ENCODE results near the gene ACSM6.

- TF ChIP-seq, protein P1, sequence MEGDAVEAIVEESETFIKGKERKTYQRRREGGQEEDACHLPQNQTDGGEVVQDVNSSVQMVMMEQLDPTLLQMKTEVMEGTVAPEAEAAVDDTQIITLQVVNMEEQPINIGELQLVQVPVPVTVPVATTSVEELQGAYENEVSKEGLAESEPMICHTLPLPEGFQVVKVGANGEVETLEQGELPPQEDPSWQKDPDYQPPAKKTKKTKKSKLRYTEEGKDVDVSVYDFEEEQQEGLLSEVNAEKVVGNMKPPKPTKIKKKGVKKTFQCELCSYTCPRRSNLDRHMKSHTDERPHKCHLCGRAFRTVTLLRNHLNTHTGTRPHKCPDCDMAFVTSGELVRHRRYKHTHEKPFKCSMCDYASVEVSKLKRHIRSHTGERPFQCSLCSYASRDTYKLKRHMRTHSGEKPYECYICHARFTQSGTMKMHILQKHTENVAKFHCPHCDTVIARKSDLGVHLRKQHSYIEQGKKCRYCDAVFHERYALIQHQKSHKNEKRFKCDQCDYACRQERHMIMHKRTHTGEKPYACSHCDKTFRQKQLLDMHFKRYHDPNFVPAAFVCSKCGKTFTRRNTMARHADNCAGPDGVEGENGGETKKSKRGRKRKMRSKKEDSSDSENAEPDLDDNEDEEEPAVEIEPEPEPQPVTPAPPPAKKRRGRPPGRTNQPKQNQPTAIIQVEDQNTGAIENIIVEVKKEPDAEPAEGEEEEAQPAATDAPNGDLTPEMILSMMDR (IDR thresholded peaks at IDR 0.05; ENCODE audit: poor library complexity) = no peak
- no peak for TF ChIP-seq EZH2 (IDR thresholded peaks at IDR 0.05; ENCODE audit: borderline replicate concordance)
These were observed 35.9 kb downstream of the ACSM6 start for GRCh38 chr10:95229724-95230627.

Data from hepatocyte (in vitro differentiated cells).